GM19239 (cell line): ENCODE measurements around the gene ANO9.
"Not testable (repeated sequence)": the region's sequence is repeated elsewhere in the genome, so short reads cannot be mapped to it uniquely, and the experiment has no call there.

Experiments used
- DNase-seq: peaks from one replicate; pipeline ENCODE4 v3.0.0; 2011; ENCODE audit warnings: low spot score; ENCODE audit not compliant: insufficient read length
- FAIRE-seq: peaks from 2 replicates; lab custom pipeline; 2011; peaks lifted over from hg19 to GRCh38; lab: Jason Lieb, UNC

Gene ANO9

DNA sequence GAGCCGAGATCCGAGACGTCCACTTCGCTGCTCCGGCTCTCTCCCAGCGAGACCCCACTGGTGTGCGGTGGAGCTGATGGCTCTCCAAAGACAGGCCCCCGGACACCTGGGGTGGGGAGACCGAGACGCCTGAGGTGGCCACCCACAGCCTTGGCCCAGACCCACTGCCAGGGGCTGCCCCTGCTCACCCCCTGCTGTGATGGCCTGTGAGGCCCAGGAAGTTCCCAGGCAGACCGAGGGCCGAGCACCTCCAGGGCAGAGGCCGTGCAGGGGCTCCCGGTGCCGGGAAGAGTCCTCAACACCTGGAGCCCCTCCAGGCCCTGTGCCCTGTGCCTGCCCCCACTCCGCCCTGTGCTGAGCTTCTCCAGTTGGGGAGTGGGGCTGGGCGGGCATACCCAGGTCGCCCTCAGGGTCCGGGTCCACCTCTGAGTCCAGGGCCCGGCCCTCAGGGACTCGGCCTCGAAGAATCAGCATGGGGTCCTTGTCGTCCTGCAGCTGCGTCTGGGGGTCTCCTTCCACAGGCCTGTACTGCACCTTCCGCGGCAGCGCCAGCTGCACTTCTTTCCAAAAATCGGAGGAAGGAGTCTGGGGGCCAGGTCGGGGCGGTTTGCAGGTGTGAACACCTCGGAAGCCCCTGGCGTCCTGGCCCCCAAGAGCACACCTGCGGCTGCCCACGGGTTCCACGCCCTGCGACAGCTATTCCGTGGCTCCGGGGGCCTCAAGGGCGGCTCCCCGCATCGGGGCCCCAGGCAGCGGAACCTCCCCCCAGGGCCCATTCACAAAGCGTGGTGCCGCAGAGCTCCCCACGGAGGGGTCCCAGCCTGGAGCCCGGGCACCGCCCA, 35.6 kb downstream of the ANO9 start:
- DNase-seq, result no peak

DNA sequence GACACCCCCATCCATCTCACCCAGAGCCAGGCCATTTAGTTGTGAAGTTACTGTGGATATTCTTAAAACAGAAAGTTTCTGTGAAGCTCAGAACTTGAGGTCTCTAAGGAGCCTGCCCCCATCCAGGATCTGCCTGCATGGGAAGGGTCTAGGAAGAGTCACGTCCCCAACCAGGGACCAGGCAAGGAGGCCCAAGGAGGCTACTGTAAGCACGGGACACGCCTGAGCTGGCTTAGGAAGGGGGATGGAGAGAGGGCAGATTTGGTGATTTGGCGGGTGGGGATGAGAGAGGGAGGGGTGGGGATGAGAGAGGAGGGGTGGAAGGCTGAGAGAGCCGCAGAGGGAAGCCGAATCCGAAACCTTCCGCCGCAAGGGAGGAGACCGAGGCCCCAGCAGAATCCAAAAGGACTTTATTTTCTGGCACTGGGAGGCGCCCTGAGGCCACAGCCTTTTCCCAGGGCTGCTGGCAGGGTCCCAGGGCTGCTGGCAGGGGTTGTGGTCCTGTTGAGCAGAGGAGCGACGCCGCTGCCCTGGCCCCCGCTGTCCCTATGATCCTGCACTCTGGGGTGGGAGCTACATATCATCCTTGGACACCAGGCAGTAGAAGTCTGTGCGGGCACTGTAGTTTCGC, 36.4 kb downstream of the ANO9 start:
- no peak for DNase-seq
- FAIRE-seq, result no peak

More for the DNA sequence above, 35.6 kb downstream of the ANO9 start:
- no peak for FAIRE-seq

DNA sequence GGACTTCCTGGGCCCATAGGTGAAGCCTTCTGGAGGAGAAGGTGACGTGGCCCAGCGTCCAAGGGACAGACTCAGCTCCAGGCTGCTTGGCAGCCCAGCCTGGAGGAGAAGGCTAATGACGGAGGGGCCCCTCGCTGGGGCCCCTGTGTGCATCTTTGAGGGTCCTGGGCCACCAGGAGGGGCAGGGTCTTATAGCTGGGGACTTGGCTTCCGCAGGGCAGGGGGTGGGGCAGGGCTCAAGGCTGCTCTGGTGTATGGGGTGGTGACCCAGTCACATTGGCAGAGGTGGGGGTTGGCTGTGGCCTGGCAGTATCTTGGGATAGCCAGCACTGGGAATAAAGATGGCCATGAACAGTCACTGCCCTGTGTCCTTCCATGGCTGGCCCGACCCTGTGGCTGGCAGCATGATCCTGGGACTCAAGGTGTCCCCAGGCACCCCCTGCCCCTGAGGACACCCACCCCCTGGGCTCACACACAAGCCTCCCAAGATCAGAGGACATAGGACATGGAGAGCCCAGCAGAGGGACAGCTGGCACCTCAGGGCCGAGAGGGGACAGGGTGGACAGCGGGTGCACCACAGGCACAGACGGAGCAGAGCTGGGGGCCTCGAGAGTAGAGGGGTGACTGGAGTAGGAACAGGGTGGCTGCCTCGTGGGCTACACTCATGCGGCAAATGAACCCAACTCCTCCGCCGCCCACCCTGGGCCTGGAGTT, 37.1 kb downstream of the ANO9 start:
- no peak for FAIRE-seq
- no peak for DNase-seq

DNA sequence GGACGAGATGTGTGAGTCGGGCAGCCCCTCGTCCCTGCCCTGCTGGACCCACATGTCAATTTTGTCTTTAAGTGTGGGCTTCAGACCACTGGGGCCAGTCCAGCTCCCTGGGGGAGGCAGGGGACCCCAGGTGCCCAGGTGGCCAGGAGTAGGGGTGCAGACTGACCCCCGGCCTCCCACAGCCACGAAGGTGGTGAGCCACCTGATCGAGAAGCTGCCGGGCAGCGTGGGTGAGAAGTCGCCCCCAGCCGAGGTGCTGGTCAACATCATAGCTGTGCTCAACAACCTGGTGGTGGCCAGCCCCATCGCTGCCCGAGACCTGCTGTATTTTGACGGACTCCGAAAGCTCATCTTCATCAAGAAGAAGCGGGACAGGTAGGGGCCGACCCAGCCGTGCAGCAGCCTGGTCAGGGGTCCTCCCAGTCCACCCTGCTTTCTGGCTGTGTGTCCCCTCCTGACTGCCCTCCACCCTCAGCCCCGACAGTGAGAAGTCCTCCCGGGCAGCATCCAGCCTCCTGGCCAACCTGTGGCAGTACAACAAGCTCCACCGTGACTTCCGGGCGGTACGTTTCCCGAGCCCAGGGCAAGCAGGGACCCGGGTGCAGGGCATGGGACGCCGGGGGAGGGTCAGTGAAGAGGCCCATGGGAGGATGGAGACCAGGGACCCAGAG, 37.9 kb downstream of the ANO9 start:
- DNase-seq (no peak), FAIRE-seq (no peak)

DNA sequence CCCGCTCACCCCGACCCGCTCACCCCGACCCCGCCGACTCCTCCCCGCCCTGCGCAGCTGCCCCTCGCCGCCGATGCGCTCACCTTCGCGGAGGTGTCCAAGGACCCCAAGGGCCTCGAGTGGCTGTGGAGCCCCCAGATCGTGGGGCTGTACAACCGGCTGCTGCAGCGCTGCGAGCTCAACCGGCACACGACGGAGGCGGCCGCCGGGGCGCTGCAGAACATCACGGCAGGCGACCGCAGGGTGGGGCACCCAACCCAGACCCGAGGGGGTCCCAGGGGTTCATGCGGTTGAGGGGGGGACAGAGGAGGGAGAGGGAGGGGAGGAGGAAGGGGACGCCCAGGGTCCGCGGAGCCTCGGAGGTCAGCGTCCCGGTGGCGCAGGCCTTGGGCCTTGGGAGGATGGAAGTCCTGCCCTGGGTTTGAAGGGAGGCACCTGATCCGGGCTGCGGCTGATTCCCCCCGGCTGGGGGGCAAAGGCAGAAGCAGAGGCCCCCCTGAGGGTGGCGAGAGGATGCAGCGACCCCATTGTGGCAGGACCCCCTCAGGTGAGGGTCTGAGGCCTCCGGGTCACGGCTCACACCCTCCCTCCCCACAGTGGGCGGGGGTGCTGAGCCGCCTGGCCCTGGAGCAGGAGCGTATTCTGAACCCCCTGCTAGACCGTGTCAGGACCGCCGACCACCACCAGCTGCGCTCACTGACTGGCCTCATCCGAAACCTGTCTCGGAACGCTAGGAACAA, 38.6 kb downstream of the ANO9 start:
- DNase-seq (no peak), FAIRE-seq (no peak)

DNA sequence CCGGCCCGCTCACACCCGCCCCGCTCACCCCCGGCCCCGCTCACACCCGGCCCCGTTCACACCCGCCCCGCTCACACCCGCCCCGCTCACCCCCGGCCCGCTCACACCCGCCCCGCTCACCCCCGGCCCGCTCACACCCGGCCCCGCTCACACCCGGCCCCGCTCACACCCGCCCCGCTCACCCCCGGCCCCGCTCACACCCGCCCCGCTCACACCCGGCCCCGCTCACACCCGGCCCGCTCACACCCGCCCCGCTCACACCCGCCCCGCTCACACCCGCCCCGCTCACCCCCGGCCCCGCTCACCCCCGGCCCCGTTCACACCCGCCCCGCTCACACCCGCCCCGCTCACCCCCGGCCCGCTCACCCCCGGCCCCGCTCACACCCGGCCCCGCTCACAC, 40.6 kb downstream of the ANO9 start:
- not testable (repeated sequence) for FAIRE-seq, DNase-seq

DNA sequence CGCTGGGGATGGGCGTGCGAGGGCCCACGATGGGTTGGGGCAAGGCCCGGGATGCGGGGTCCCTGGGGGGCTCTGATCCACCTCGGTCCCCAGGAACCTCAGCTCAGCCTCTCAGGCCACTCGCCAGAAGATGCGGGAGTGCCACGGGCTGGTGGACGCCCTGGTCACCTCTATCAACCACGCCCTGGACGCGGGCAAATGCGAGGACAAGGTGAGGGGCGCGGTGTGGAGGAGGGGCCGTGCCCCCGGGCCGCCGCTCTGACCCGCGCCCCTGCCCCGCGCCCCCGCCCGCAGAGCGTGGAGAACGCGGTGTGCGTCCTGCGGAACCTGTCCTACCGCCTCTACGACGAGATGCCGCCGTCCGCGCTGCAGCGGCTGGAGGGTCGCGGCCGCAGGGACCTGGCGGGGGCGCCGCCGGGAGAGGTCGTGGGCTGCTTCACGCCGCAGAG, 41.5 kb downstream of the ANO9 start:
- DNase-seq (no peak), FAIRE-seq (no peak)

DNA sequence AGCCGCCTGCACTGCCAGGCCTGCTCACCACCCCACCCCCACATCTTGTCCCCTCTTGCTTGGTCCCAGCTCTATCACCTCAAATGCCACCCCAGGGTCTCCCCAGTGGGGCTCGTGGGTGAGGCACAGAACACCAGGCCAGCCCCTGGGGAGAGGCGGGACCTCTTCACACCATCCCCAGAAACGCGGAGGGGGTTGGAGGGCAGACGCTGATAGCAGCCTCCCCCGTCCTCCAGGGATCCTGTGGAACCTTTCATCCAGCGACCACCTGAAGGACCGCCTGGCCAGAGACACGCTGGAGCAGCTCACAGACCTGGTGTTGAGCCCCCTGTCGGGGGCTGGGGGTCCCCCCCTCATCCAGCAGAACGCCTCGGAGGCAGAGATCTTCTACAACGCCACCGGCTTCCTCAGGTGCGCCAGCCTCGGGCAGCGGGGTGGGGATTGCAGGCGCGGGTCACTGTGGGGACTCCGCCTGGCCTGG, 42.0 kb downstream of the ANO9 start:
- DNase-seq (no peak), FAIRE-seq (no peak)

DNA sequence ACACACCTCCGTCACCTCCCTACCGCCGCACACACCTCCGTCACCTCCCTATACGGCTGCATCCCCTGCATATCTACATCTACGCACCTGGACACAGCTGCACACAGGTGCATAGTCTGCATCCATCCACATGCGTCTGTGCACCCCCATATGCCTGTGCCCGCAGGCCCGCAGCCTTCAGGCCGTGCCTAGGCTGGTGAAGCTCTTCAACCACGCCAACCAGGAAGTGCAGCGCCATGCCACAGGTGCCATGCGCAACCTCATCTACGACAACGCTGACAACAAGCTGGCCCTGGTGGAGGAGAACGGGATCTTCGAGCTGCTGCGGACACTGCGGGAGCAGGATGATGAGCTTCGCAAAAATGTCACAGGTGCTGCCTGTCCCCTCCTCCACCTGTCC, 43.0 kb downstream of the ANO9 start:
- FAIRE-seq (no peak), DNase-seq (no peak)

DNA sequence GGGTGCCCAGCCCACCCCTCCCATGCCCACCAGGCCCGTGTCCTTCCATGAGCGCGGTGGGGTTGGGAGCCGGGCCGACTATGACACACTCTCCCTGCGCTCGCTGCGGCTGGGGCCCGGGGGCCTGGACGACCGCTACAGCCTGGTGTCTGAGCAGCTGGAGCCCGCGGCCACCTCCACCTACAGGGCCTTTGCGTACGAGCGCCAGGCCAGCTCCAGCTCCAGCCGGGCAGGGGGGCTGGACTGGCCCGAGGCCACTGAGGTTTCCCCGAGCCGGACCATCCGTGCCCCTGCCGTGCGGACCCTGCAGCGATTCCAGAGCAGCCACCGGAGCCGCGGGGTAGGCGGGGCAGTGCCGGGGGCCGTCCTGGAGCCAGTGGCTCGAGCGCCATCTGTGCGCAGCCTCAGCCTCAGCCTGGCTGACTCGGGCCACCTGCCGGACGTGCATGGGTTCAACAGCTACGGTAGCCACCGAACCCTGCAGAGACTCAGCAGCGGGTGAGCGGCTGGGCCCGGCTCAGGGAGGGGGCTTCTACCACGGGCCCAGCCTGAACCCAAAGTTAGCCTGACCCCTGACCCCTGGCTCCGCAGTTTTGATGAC, 44.8 kb downstream of the ANO9 start:
- FAIRE-seq, result peak; percentile 23

DNA sequence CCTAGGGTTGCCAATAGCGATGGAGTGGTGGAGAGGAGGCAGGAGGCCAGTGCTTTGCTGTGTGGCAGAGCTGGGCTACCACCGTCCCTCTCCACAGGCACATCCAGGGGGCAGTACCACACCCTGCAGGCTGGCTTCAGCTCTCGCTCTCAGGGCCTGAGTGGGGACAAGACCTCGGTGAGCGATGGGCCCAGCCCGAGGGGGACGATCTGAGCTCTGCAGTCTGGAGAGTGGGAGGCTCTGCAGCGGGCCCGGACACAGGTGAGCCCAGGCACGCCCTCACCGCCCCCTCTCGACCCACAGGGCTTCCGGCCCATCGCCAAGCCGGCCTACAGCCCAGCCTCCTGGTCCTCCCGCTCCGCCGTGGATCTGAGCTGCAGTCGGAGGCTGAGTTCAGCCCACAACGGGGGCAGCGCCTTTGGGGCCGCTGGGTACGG, 45.3 kb downstream of the ANO9 start:
- FAIRE-seq (no peak), DNase-seq (peak; percentile 69)

More for the DNA sequence above, 44.8 kb downstream of the ANO9 start:
- DNase-seq, result peak; percentile 97

DNA sequence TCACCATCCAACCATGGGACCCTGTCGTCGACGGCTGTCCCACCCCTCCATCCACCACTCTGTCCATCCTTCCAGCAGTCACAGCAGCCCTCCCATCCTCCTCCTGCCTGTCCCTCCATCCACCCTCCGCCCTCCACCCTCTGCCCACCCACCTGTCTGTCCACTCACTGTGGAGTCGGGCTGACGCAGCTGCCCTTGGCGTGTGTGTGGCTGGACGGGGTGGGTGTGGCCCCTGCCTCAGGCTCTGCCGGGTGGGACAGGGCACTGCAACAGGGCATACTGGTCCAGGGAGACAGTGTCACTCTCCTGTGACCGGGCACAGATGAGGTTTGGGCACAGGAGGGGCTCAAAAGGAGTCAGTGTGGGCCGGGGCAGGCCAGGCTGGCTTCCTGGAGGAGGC, 45.9 kb downstream of the ANO9 start:
- no peak for FAIRE-seq
- DNase-seq, result no peak

DNA sequence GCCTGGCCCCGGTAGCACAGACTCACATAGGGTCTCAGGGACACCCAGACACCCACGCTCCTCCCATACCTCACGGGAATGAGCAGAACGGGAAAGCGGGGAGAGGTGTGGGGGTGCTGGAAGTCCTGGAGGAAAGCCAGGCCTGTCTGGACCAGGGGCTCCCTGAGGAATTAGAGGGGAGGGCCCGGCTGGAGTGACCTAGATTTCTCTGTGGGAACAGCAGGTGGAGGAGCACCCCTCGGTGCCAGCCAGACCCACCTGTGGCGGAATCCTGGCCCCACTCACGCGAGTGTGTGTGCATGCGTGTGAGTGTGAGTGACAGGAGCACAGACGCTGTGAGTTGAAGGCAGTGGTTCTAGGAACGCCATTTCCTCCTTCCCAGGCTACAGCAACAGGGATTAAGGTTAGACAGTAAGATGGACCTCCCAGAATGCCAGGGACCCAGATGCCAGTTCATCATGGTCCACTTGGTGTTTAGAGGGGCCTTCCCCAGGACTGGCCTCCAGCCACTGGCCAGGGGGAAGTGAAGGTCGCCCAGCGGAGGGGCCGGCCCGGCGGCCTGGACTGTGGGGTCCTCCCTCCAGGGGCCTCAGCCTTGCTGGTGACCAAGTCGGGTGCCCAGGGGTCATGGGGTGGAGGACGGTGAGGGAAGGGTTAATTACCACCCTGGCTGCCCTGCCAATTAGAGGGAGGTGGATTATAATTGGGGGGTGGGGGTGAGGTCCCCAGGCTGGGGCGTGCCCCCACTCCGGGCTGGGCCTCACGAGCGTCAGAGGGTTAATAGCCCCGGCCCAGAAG, 46.8 kb downstream of the ANO9 start:
- no peak for DNase-seq
- no peak for FAIRE-seq

DNA sequence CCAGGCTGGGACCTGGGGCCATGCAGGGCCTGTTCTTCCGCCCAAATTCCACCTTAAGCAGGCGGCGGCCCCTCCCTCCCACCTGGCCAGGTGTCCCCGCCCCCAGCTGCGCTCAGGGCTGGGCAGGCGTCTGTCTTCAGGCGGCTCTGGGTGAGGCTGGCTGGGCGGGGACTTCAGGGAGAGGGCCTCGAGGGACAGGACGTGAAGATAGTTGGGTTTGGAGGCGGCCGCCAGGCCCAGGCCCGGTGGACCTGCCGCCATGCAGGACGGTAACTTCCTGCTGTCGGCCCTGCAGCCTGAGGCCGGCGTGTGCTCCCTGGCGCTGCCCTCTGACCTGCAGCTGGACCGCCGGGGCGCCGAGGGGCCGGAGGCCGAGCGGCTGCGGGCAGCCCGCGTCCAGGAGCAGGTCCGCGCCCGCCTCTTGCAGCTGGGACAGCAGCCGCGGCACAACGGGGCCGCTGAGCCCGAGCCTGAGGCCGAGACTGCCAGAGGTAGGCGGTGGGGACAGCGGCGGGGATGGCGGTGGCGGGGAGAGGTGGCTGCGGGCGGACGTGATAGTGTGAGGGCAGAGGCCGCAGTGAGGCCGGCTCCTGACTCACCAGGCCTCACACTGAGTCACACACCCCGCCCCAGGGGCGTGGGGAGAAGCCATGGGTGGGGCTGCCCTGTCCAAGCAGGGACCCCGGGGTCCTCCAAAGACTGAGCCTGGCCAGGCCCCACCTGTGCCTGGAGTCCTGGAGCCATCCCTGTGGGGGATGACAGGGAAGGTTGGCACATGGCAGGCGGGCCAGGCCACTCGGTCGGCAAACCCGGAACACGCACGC, 47.6 kb downstream of the ANO9 start, which contains the start of gene PKP3:
Gene PKP3, plus strand, starts transcription at position 176 of the 824 bp plus-strand sequence. Its CDS starts 84 bp downstream, at position 260.
- no peak for DNase-seq
- FAIRE-seq, result no peak

DNA sequence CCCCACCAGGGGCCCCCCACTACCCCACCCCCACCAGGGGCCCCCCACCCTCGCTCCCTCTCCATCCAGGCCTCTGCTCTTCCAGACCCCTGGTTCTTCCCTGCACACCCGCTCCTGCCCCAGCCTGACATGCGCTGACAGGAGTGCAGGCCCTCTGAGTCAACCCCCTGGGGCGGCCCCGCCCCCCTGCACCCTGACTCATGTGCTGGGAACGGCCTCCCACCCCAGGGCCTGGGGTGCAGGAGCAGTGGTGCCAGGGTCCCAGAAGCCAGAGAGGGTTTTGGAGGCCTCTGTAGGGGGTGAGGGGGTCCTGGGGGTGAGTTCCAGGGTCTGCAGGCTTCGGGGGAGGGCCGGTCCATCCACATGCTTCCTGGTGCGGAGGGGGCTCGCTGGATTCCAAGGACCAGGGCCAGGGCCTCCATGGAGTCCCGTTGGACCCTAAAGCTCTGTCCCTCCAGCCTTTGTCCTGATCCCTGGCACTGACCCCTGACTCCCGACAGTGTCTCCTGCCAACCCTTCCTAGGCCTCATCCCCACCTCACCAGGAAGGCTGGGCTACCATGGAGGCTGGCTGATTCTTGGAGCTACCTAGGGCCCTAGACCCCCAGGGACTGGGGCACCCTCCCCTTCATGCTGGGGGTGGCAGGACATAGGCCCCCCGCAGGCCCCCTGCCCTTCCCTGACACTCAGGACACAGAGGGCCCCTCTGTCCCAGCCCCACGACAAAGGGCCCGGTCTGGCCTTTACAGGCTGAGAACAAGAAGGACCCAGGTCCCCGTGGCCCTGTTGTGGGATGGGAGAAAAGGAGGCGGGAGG, 48.4 kb downstream of the ANO9 start:
- FAIRE-seq, result no peak
- no peak for DNase-seq

DNA sequence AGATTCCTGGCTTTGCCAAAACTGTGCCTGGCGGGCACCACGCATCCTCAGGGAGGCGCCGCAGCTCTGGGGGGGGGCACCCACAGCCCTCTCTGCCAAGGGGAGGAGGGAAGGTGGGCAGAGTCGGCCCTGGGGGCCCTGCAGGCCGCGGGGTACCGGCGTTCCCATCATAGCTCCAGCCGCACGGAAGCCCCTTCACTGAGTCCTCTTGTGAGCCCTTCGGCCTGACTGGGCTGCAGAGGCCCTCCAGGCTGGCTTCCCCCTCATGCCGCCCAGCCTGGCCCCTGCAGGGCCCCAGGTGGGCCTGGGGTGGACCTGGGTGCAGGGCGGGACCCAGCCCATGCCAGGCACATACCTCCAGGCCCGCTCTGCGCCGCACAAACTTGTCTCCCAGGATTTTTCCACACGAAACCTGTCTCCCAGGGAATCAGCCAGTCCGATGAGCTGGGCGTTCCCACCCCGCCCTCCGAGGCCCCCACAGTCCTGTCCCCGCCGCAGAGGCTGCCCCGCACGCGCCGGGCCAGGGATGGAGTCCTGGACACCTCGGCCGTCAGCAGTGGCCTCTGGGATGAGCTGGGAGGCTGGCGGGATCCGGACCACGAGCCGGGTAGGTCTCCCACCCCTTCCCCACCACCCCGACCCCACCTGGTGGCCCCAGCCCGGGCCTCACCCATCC, 49.6 kb downstream of the ANO9 start:
- DNase-seq (no peak), FAIRE-seq (no peak)
